Prostate gland (tissue), 2 donors: ENCODE results near the gene RNF186. TPM values are rescaled to one million over a fixed set of nuclear protein-coding genes. Genes with fewer than 3 reads are reported as not detected.

Source experiments
- DNase-seq: peaks from one replicate; pipeline ENCODE4 v3.0.0-alpha.2; 2019; ENCODE audit warnings: low spot score
- H3K27ac ChIP-seq, 2 donors: fragments of 200-600 bp; sonication (generic); 2 replicates each; pipeline ENCODE4 v1.5.1; 2017 to 2019
- H3K27me3 ChIP-seq: fragments of 200-600 bp; sonication (generic); replicated peaks from 2 replicates; pipeline ENCODE4 v1.5.1; 2019; ENCODE audit not compliant: insufficient read depth
- H3K36me3 ChIP-seq, 2 donors: fragments of 200-600 bp; sonication (generic); 1 replicate in 1 of 2; 2 replicates in 1 of 2; pipeline versions ENCODE4 v1.5.1 to v1.8.1; 2017 to 2019
- H3K4me1 ChIP-seq: fragments of 200-600 bp; sonication (generic); replicated peaks from 2 replicates; pipeline ENCODE4 v1.5.1; 2019
- H3K4me3 ChIP-seq, 2 donors: fragments of 200-600 bp; sonication (generic); 2 replicates each; pipeline ENCODE4 v1.5.1; 2017 to 2019
- H3K9me3 ChIP-seq: fragments of 200-600 bp; sonication (generic); 2 replicates; pipeline ENCODE4 v1.5.1; 2017
- CTCF ChIP-seq, 4 experiments: fragments of 200-600 bp in 2 of 4; fragments of 450-650 bp in 2 of 4; sonication (generic) in 2 of 4; IDR thresholded peaks; 1 replicate in 3 of 4; 2 replicates in 1 of 4; pipeline ENCODE4 v1.5.1; 2016 to 2019; ENCODE audit warnings: antibody characterized with exemption in 4 of 4, mild to moderate bottlenecking in 2 of 4, moderate library complexity in 2 of 4
- POLR2A ChIP-seq: fragments of 450-650 bp; IDR thresholded peaks from one replicate; pipeline ENCODE4 v1.6.1; 2016; ENCODE audit warnings: antibody characterized with exemption, mild to moderate bottlenecking
- POLR2AphosphoS5 ChIP-seq: sonication (generic); formaldehyde crosslinking; IDR thresholded peaks from one replicate; pipeline ENCODE4 v1.6.1; 2017; ENCODE audit warnings: antibody characterized with exemption
- WGBS: methylation state at CpG from one replicate; pipeline ENCODE4 v1.1.5; 2018; 5-methylcytosine and 5-hydroxymethylcytosine counted together
- intact Hi-C: fragments of 100-400 bp; cut with DNase I; formaldehyde crosslinking; loops from one replicate; pipeline ENCODE4 v1.14.2; 2022
- total RNA-seq, 2 donors: library from RNA; depleted of rRNA; stranded (reverse); fragments of >200 nt; gene quantifications; one replicate each; pipeline ENCODE4 v1.1.0, GENCODE V29; 2016

Gene RNF186
- total RNA-seq, 2 donors from 2014 or later = not detected

DNA sequence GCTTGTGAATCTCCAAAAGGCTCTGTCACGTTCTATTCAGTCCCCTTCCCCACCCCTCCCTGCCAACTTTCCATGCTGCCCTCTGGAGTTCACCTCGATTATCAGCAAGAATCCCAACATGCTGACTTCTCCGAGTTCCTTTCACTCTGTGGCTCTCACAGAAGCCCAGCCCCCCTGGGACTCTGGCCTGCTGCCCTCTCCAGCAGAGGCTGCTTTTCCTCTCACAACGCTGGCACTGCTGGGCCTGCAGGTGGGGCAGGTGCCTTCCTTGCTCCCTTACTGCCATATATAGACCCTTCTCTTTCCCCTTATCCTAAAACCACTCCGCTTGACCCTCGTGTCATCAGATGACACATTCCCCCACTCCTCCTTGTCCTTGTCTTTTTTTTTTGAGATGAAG is 10.2 kb upstream of the RNF186 start:
- intact Hi-C loops = no loop called here
- Histone ChIP-seq H3K4me3 (no peak overlapping the region), H3K27me3 (no peaks in the 10 kb centered on the region), H3K27ac (no peak overlapping the region), H3K36me3 (no peaks in the 10 kb centered on the region), H3K4me1 (no peaks in the 10 kb centered on the region), H3K9me3 (no peaks in the 10 kb centered on the region)
- no peak for DNase-seq
- TF ChIP-seq POLR2AphosphoS5 (no peak), POLR2A (no peak), CTCF (IDR thresholded peaks at IDR 0.05) (no peak)
- WGBS = 37% methylated on average over 6 of the region's 6 CpGs

DNA sequence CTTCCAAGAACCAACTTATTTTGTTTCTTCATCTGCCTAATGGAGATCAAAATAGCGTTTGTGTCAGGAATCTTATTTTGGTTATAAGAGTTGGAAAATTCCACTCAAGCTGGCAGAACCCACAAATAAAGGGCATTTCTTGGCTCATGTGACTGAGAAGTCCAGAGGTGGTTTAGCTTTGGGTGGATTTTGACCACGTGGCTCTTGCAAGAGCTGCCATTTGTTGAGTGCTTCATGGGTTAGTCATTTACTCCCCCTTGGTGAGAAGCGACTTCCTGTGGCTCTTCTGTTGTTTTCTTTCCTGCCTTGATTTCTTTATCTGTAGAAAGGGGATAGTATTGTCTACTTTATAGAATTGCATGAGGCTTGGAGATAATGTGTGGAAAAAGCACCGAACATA is 9.5 kb upstream of the RNF186 start:
- DNase-seq = no peak
- no peaks in the 10 kb centered on the region for H3K4me1 ChIP-seq
- H3K27ac ChIP-seq = no peak overlapping the region
- intact Hi-C loops = no loop called here
- no peaks in the 10 kb centered on the region for H3K36me3 ChIP-seq
- TF ChIP-seq CTCF (IDR thresholded peaks at IDR 0.05) (no peak), POLR2A (no peak), POLR2AphosphoS5 (no peak)
- no peak overlapping the region for H3K4me3 ChIP-seq
- WGBS = 73% methylated on average over 4 of the region's 4 CpGs
- no peaks in the 10 kb centered on the region for H3K9me3 ChIP-seq
- no peaks in the 10 kb centered on the region for H3K27me3 ChIP-seq

- Histone ChIP-seq H3K4me3 (no peak overlapping the region), H3K27ac (no peak overlapping the region), H3K36me3 (no peaks in the 10 kb centered on the region), H3K9me3 (no peaks in the 10 kb centered on the region), H3K4me1 (no peaks in the 10 kb centered on the region), H3K27me3 (no peaks in the 10 kb centered on the region)
- intact Hi-C loops = no loop called here
- 84% methylated on average over 5 of the region's 5 CpGs for WGBS
- DNase-seq = no peak
- TF ChIP-seq POLR2A = no peak
- TF ChIP-seq CTCF (IDR thresholded peaks at IDR 0.05) = no peak
- TF ChIP-seq POLR2AphosphoS5 = no peak
Measured at GRCh38 chr1:19824036-19824435, 9.0 kb upstream of the RNF186 start.

DNA sequence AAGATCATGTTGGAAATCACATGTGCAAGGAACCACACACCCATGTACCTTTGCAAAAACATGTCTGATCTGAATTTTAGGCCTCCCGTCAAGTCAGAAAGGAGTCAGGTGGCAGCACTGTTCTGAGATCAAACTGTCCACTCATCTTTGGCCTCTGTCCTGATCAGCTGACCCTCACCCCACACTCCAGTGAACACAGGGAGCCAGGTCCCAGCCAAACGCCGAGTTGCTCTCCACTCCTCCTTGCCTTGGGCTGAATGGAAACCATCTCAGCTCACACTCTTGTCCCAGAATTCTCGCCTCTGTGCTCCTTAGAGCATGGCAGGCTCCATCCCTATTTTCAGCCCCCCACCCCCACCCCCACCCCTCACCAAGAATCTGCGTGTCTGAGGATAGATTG is 4.6 kb upstream of the RNF186 start:
- 57% methylated on average over 5 of the region's 5 CpGs for WGBS
- no peak overlapping the region for H3K4me3 ChIP-seq
- no peaks in the 10 kb centered on the region for H3K9me3 ChIP-seq
- H3K36me3 ChIP-seq = no peaks in the 10 kb centered on the region
- H3K27me3 ChIP-seq = no peaks in the 10 kb centered on the region
- no peak for TF ChIP-seq POLR2AphosphoS5
- TF ChIP-seq POLR2A = no peak
- no peak for TF ChIP-seq CTCF (IDR thresholded peaks at IDR 0.05)
- H3K27ac ChIP-seq = no peak overlapping the region
- intact Hi-C loops = no loop called here
- H3K4me1 ChIP-seq = no peaks in the 10 kb centered on the region
- no peak for DNase-seq

DNA sequence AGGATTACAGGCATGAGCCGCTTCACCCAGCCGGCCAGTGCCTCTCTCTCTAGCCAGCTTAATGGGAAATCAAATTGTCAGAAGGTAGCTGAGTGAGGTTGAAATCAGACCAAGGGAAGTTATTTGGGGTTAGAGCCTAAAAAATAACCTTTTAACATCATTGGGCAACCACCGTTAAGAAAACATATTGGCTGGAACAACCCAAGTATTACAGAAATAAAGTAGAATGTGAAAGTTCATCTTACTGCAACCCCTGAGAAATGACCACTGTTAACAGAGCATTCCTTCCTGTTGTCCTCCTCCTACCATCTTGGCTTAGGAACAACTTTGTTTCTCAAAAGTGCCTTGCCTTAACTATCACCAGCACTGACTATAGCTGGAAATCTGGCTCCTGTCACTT is 3.2 kb upstream of the RNF186 start:
- Histone ChIP-seq H3K27me3 (no peaks in the 10 kb centered on the region), H3K4me1 (no peaks in the 10 kb centered on the region), H3K4me3 (no peak overlapping the region), H3K27ac (no peak overlapping the region), H3K9me3 (no peaks in the 10 kb centered on the region), H3K36me3 (no peaks in the 10 kb centered on the region)
- intact Hi-C loops = no loop called here
- no peak for DNase-seq
- TF ChIP-seq POLR2AphosphoS5 (no peak), CTCF (IDR thresholded peaks at IDR 0.05) (no peak), POLR2A (no peak)
- 87% methylated on average over 3 of the region's 3 CpGs for WGBS
